H9 (cell line): ENCODE measurements around the gene NDC80. TPM values are rescaled to one million over a fixed set of nuclear protein-coding genes. Genes with fewer than 3 reads are reported as not detected.

Source experiments
- DNase-seq: peaks from one replicate; pipeline ENCODE4 v3.0.0-alpha.2; 2017
- H2AFZ ChIP-seq: one replicate; pipeline ENCODE4 v1.6.1; 2013; ENCODE audit warnings: mild to moderate bottlenecking, low read length, control low read depth, moderate library complexity
- H2AK5ac ChIP-seq: 2 replicates; pipeline ENCODE4 v1.6.1; 2013; ENCODE audit warnings: low read length, control low read depth, mixed read lengths; ENCODE audit not compliant: insufficient read length
- H2BK120ac ChIP-seq: one replicate; pipeline ENCODE4 v1.6.1; 2013; ENCODE audit warnings: low read depth, mild to moderate bottlenecking, low read length, control low read depth, inconsistent platforms; ENCODE audit not compliant: poor library complexity, severe bottlenecking
- H2BK12ac ChIP-seq: 2 replicates; pipeline ENCODE4 v1.6.1; 2013; ENCODE audit warnings: low read length, control low read depth, mixed read lengths, low read depth; ENCODE audit not compliant: insufficient read length
- H2BK15ac ChIP-seq: 2 replicates; pipeline ENCODE4 v1.6.1; 2013; ENCODE audit warnings: low read depth, low read length, control low read depth
- H2BK20ac ChIP-seq: one replicate; pipeline ENCODE4 v1.6.1; 2013; ENCODE audit warnings: low read depth, mild to moderate bottlenecking, low read length, control low read depth, inconsistent platforms; ENCODE audit not compliant: poor library complexity, severe bottlenecking
- H2BK5ac ChIP-seq: 2 replicates; pipeline ENCODE4 v1.6.1; 2013; ENCODE audit warnings: low read length, control low read depth, mixed read lengths; ENCODE audit not compliant: insufficient read length
- H3K14ac ChIP-seq: 2 replicates; pipeline ENCODE4 v1.6.1; 2013; ENCODE audit warnings: low read length, control low read depth; ENCODE audit not compliant: insufficient read depth
- H3K18ac ChIP-seq: 2 replicates; pipeline ENCODE4 v1.6.1; 2013; ENCODE audit warnings: low read depth, mild to moderate bottlenecking, mixed read lengths, low read length, control low read depth; ENCODE audit not compliant: insufficient read length
- H3K23ac ChIP-seq: 2 replicates; pipeline ENCODE4 v1.6.1; 2013; ENCODE audit warnings: low read length, control low read depth, mixed read lengths, low read depth; ENCODE audit not compliant: insufficient read length
- H3K23me2 ChIP-seq: 2 replicates; pipeline ENCODE4 v1.6.1; 2013; ENCODE audit warnings: low read depth, mild to moderate bottlenecking, mixed read lengths, low read length, control low read depth; ENCODE audit not compliant: insufficient read length, poor library complexity, severe bottlenecking
- H3K27ac ChIP-seq: 2 replicates; pipeline ENCODE4 v1.5.1; 2013; ENCODE audit warnings: low read length, control low read depth, mixed read lengths, low read depth; ENCODE audit not compliant: insufficient read length
- H3K27me3 ChIP-seq: 2 replicates; pipeline ENCODE4 v1.6.1; 2013; ENCODE audit warnings: low read length, control low read depth, inconsistent platforms; ENCODE audit not compliant: insufficient read depth
- H3K4ac ChIP-seq: 2 replicates; pipeline ENCODE4 v1.6.1; 2013; ENCODE audit warnings: low read depth, mild to moderate bottlenecking, control low read depth, inconsistent platforms, low read length, moderate library complexity
- H3K4me1 ChIP-seq: 2 replicates; pipeline ENCODE4 v1.6.1; 2013; ENCODE audit warnings: low read length, control low read depth, inconsistent platforms; ENCODE audit not compliant: insufficient read depth
- H3K4me2 ChIP-seq: 2 replicates; pipeline ENCODE4 v1.6.1; 2013; ENCODE audit warnings: low read length, control low read depth, mixed read lengths; ENCODE audit not compliant: insufficient read length, insufficient read depth
- H3K56ac ChIP-seq: 2 replicates; pipeline ENCODE4 v1.6.1; 2013; ENCODE audit warnings: low read depth, mild to moderate bottlenecking, mixed read lengths, low read length, control low read depth; ENCODE audit not compliant: insufficient read length
- H3K79me1 ChIP-seq: 2 replicates; pipeline ENCODE4 v1.6.1; 2013; ENCODE audit warnings: low read depth, mild to moderate bottlenecking, moderate library complexity, low read length, control low read depth, inconsistent platforms; ENCODE audit not compliant: insufficient read depth, poor library complexity, severe bottlenecking
- H3K79me2 ChIP-seq: 2 replicates; pipeline ENCODE4 v1.6.1; 2013; ENCODE audit warnings: low read length, control low read depth, inconsistent platforms; ENCODE audit not compliant: insufficient read depth
- H3K9ac ChIP-seq: 2 replicates; pipeline ENCODE4 v1.6.1; 2013; ENCODE audit warnings: low read length, control low read depth, mixed read lengths; ENCODE audit not compliant: insufficient read length; ENCODE audit errors: extremely low read depth
- H3K9me3 ChIP-seq: one replicate; pipeline ENCODE4 v1.6.1; 2013; ENCODE audit warnings: low read depth, low read length, inconsistent platforms; ENCODE audit not compliant: control insufficient read depth
- H3T11ph ChIP-seq: one replicate; pipeline ENCODE4 v1.6.1; 2013; ENCODE audit warnings: mild to moderate bottlenecking, low read length, control low read depth, inconsistent platforms
- H4K20me1 ChIP-seq: one replicate; pipeline ENCODE4 v1.6.1; 2013; ENCODE audit not compliant: control insufficient read depth, insufficient read length, insufficient read depth
- H4K5ac ChIP-seq: 2 replicates; pipeline ENCODE4 v1.6.1; 2013; ENCODE audit warnings: low read depth, mild to moderate bottlenecking, mixed read lengths, low read length, control low read depth; ENCODE audit not compliant: insufficient read length
- H4K8ac ChIP-seq: replicated peaks from 2 replicates; pipeline ENCODE4 v1.6.1; 2013; ENCODE audit warnings: low read length, control low read depth, mixed read lengths, low read depth; ENCODE audit not compliant: insufficient read length
- H4K91ac ChIP-seq: 2 replicates; pipeline ENCODE4 v1.6.1; 2013; ENCODE audit warnings: low read depth, mild to moderate bottlenecking, moderate library complexity, mixed read lengths, low read length, control low read depth; ENCODE audit not compliant: insufficient read length
- H3K27ac Mint-ChIP-seq, 3 experiments: 2 replicates in 2 of 3; 3 replicates in 1 of 3; pipeline ENCODE4 v1.8.0; 2020 to 2021; ENCODE audit warnings: mixed read lengths in 3 of 3, mild to moderate bottlenecking in 1 of 3, moderate library complexity in 1 of 3
- H3K27me3 Mint-ChIP-seq: 2 replicates; pipeline ENCODE4 v1.8.0; 2021; ENCODE audit warnings: low read depth, mild to moderate bottlenecking, moderate library complexity, mixed read lengths
- H3K36me3 Mint-ChIP-seq, 3 experiments: 2 replicates in 2 of 3; 3 replicates in 1 of 3; pipeline ENCODE4 v1.8.0; 2020 to 2021; ENCODE audit warnings: low read depth in 3 of 3, mixed read lengths in 3 of 3; ENCODE audit not compliant: insufficient read depth in 1 of 3
- H3K4me1 Mint-ChIP-seq, 2 experiments: 2 replicates each; pipeline ENCODE4 v1.8.0; 2020; ENCODE audit warnings: mixed read lengths in 2 of 2
- H3K4me3 Mint-ChIP-seq, 2 experiments: 2 replicates in 1 of 2; 3 replicates in 1 of 2; pipeline ENCODE4 v1.8.0; 2020 to 2021; ENCODE audit warnings: mild to moderate bottlenecking in 2 of 2, mixed read lengths in 2 of 2, moderate library complexity in 1 of 2
- H3K9me3 Mint-ChIP-seq, 2 experiments: 2 replicates in 1 of 2; 3 replicates in 1 of 2; pipeline ENCODE4 v1.8.0; 2020; ENCODE audit warnings: mild to moderate bottlenecking in 2 of 2, mixed read lengths in 2 of 2, moderate library complexity in 1 of 2
- CTCF ChIP-seq: fragments of 200-600 bp; sonication (generic); conservative IDR thresholded peaks from 3 replicates; pipeline ENCODE4 v1.8.0; 2021; ENCODE audit warnings: antibody characterized with exemption, mild to moderate bottlenecking
- WGBS: extraction: QIAGEN DNeasy Blood & Tissue Kit; methylation state at CpG from one replicate; pipeline ENCODE4 v1.1.7; 2013; ENCODE audit warnings: missing lambda C conversion rate, low lambda C conversion rate, mixed read lengths; ENCODE audit not compliant: insufficient read length; ENCODE audit errors: extremely low coverage; 5-methylcytosine and 5-hydroxymethylcytosine counted together
- total RNA-seq: library from RNA; stranded (reverse); gene quantifications from 2 replicates; pipeline ENCODE4 v1.2.1, GENCODE V29; 2021

NDC80 gene
- total RNA-seq, 1 experiment from 2014 or later, result 39.5 TPM

GRCh38 chr18:2588666-2589344, 17.4 kb downstream of the NDC80 start:
- H3K14ac ChIP-seq, result no peak overlapping the region
- no peak for TF ChIP-seq CTCF
- H4K8ac ChIP-seq, result no peak overlapping the region
- no peaks in the 10 kb centered on the region for H3K27me3 ChIP-seq
- H3K23me2 ChIP-seq, result no peaks in the 10 kb centered on the region
- no peak overlapping the region for H3K23ac ChIP-seq
- no peaks in the 10 kb centered on the region for H3K79me1 ChIP-seq
- H3K4me3 Mint-ChIP-seq, result no peak overlapping the region
- H3K18ac ChIP-seq, result no peak overlapping the region
- H2BK20ac ChIP-seq, result no peak overlapping the region
- H4K20me1 ChIP-seq, result no peaks in the 10 kb centered on the region
- no peaks in the 10 kb centered on the region for H3K9me3 ChIP-seq
- H3K4me2 ChIP-seq, result no peak overlapping the region
- H3T11ph ChIP-seq, result no peak overlapping the region
- no CpG with 5 or more reads among the region's 5 CpGs for whole genome bisulfite sequencing
- no peak overlapping the region for H2BK120ac ChIP-seq
- H3K79me2 ChIP-seq, result no peaks in the 10 kb centered on the region
- H2AK5ac ChIP-seq, result no peak overlapping the region
- H3K27ac Mint-ChIP-seq, result peak overlapping the region in 1 of 3 experiments; percentile 1; a peak in 1 of 7 replicates
- H3K36me3 Mint-ChIP-seq, result peaks cover 25 to 70% (median 64%) of the 10 kb centered on the region in 3 experiments; a peak in 6 of 7 replicates
- no peaks in the 10 kb centered on the region for H3K4me1 ChIP-seq
- no peak overlapping the region for H3K56ac ChIP-seq
- H3K9ac ChIP-seq, result no peak overlapping the region
- H2AFZ ChIP-seq, result no peak overlapping the region
- no peak overlapping the region for H2BK12ac ChIP-seq
- no peak overlapping the region for H4K91ac ChIP-seq
- H2BK15ac ChIP-seq, result no peak overlapping the region
- H3K9me3 Mint-ChIP-seq, result no peaks in the 10 kb centered on the region
- no peak overlapping the region for H3K27ac ChIP-seq
- no peak for DNase-seq
- H3K4me1 Mint-ChIP-seq, result 0 out of 4 replicates have a peak, but pooled peaks cover 0 to 2% of the 10 kb centered on the region in 2 experiments
- no peak overlapping the region for H4K5ac ChIP-seq
- no peak overlapping the region for H2BK5ac ChIP-seq
- no peak overlapping the region for H3K4ac ChIP-seq
- no peaks in the 10 kb centered on the region for H3K27me3 Mint-ChIP-seq
